ENCODE data around the gene IPMK.

The IPMK gene

DNA sequence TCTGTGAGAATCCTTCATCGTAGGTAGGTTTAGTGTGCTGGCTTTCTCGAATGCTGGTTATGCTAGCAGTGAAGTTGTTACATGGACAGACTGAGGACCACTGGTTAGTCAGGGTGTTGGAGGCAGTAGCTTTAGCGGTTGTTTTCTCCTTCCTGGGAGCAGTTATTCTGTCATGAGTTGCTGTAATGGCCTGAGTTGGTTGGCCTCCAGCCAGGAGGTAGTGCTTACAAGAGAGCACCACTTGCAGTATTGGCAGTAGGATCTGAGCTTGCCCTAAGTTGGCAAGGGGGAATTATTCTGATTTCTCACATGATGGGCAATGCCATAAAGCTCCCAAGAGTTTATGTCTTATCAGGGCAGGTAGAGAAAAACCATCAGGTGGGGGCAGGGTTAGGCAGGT, 58.0 kb downstream of the IPMK start:
- DNase-seq (ENCODE audit: low read depth in 1 of 2, low spot score in 1 of 2), result no peak
- H3K4me3 ChIP-seq (replicated peaks; ENCODE audit: insufficient read depth, low read length), result no peak overlapping the region
- TF ChIP-seq GABPA (IDR thresholded peaks at IDR 0.05; ENCODE audit: low read depth) (no peak), CTCF (IDR thresholded peaks at IDR 0.05; ENCODE audit: insufficient read depth, low read length) (no peak), POLR2AphosphoS5 (IDR thresholded peaks at IDR 0.05; ENCODE audit: low read depth) (no peak), REST (IDR thresholded peaks at IDR 0.05; ENCODE audit: insufficient replicate concordance, low read depth) (no peak), SPI1 (IDR thresholded peaks at IDR 0.05; ENCODE audit: borderline replicate concordance, low read depth) (no peak)

DNA sequence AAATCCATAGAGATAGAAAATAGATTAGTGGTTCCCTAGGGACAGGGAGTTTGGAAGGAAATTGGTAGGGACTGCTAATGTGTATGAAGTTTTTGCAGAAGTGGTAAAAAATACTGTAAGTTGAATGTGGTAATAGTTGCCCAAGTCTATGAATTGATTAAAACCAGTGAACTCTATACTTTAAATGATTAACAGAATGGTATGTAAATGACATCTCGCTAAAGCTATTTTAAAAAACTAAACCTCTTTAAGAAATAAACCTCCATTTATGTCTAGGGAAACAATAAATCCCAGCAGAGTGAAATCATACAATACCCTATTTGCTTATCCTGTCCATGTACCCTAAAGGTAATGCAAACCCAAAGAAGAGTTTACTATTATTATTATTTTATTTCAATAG, 61.4 kb downstream of the IPMK start:
- no peak for DNase-seq (ENCODE audit: low read depth in 1 of 2, low spot score in 1 of 2)
- no peaks in the 10 kb centered on the region for H3K27me3 ChIP-seq (ENCODE audit: insufficient read depth, poor library complexity, severe bottlenecking)
- TF ChIP-seq GABPA (IDR thresholded peaks at IDR 0.05; ENCODE audit: low read depth) (no peak), CTCF (IDR thresholded peaks at IDR 0.05; ENCODE audit: insufficient read depth, low read length) (no peak), POLR2AphosphoS5 (IDR thresholded peaks at IDR 0.05; ENCODE audit: low read depth) (no peak), REST (IDR thresholded peaks at IDR 0.05; ENCODE audit: insufficient replicate concordance, low read depth) (no peak), SPI1 (IDR thresholded peaks at IDR 0.05; ENCODE audit: borderline replicate concordance, low read depth) (no peak)
- no peak overlapping the region for H3K4me3 ChIP-seq (replicated peaks; ENCODE audit: insufficient read depth, low read length)
- H3K27ac ChIP-seq (replicated peaks), result no peak overlapping the region

More for the DNA sequence above, 58.0 kb downstream of the IPMK start:
- Histone ChIP-seq H3K27ac (replicated peaks) (no peak overlapping the region), H3K27me3 (ENCODE audit: insufficient read depth, poor library complexity, severe bottlenecking) (no peaks in the 10 kb centered on the region)

DNA sequence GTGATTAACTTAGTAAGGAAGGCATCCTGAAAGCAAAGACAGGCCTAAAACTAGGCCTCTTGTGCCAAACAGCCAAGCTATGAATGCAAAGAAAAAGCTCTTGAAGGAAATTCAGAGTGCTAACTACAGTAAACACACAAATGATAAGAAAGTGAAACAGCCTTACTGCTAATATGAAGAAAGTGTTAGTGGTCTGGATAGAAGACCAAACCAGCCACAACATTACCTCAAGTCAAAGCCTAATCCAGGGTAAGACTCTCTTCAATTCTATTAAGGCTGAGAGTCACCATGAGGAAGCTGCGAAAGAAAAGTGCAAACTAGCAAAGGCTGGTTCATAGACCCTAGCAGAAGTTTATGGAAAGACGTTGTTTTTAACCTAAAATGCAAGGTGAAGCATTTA, 66.0 kb downstream of the IPMK start:
- no peak overlapping the region for H3K27ac ChIP-seq (replicated peaks)
- TF ChIP-seq REST (IDR thresholded peaks at IDR 0.05; ENCODE audit: insufficient replicate concordance, low read depth), result no peak
- TF ChIP-seq POLR2AphosphoS5 (IDR thresholded peaks at IDR 0.05; ENCODE audit: low read depth), result no peak
- TF ChIP-seq SPI1 (IDR thresholded peaks at IDR 0.05; ENCODE audit: borderline replicate concordance, low read depth), result no peak
- TF ChIP-seq GABPA (IDR thresholded peaks at IDR 0.05; ENCODE audit: low read depth), result no peak
- no peak for TF ChIP-seq CTCF (IDR thresholded peaks at IDR 0.05; ENCODE audit: insufficient read depth, low read length)

More for the DNA sequence above, 66.0 kb downstream of the IPMK start:
- no peak for DNase-seq (ENCODE audit: low read depth in 1 of 2, low spot score in 1 of 2)
- Histone ChIP-seq H3K4me3 (replicated peaks; ENCODE audit: insufficient read depth, low read length) (no peak overlapping the region), H3K27me3 (ENCODE audit: insufficient read depth, poor library complexity, severe bottlenecking) (no peaks in the 10 kb centered on the region)
